HepG2 (cell line): ENCODE results near the gene RHOBTB1. TPM values are rescaled to one million over a fixed set of nuclear protein-coding genes. Genes with fewer than 3 reads are reported as not detected.
A peak's percentile ranks its signal among the peaks of the same experiment; 100 is the strongest.

Experiments
- ATAC-seq: fragments of 200-7000 bp; cut with Tn5 transposase; 3 replicates; pipeline ENCODE4 v1.9.1; 2020; ENCODE audit warnings: mild to moderate bottlenecking, moderate library complexity
- BruUV-seq: library from RNA; stranded (reverse); fragments of 400-500 nt; replicated peaks from 2 replicates; lab custom pipeline; 2021; lab: Mats Ljungman, UMichigan
- CTCF ChIA-PET: fragments of 300-600 bp; formaldehyde crosslinking; extraction: SDS; loops from one replicate; lab custom pipeline; 2021; ENCODE audit warnings: low total read pairs, inconsistent platforms, low intra/inter-chr PET ratio; lab: Yijun Ruan, JAX
- POLR2A ChIA-PET: fragments of 350-600 bp; sonication (Branson Sonifier 250); formaldehyde crosslinking; loops from one replicate; lab custom pipeline; 2020; ENCODE audit warnings: antibody characterized with exemption, inconsistent platforms; lab: Yijun Ruan, JAX
- DNase-seq: peaks from one replicate; pipeline ENCODE4 v3.0.0-alpha.2; 2015; ENCODE audit warnings: low spot score
- FAIRE-seq: peaks from 3 replicates; lab custom pipeline; 2011; peaks lifted over from hg19 to GRCh38; lab: Jason Lieb, UNC
- H2AFZ ChIP-seq: one replicate; pipeline ENCODE4 v1.6.1; 2011; ENCODE audit warnings: low read length, inconsistent platforms
- H3K27ac ChIP-seq: fragments of 300-600 bp; 3 replicates; pipeline ENCODE4 v1.8.0; 2011; ENCODE audit warnings: mixed run types, mild to moderate bottlenecking, mixed read lengths, low read length, inconsistent platforms; ENCODE audit not compliant: insufficient read depth; ENCODE audit errors: extremely low read length
- H3K27me3 ChIP-seq, 2 experiments: fragments of 200-600 bp in 1 of 2; 2 replicates in 1 of 2; 3 replicates in 1 of 2; pipeline versions ENCODE4 v1.6.0 to v1.8.0; 2011; ENCODE audit warnings: low read length in 2 of 2, mild to moderate bottlenecking in 2 of 2, moderate library complexity in 2 of 2, inconsistent platforms in 1 of 2; ENCODE audit not compliant: insufficient read depth in 2 of 2, control insufficient read depth in 1 of 2
- H3K36me3 ChIP-seq, 2 experiments: fragments of 200-600 bp in 1 of 2; replicated peaks in 1 of 2; 2 replicates in 1 of 2; 3 replicates in 1 of 2; pipeline versions ENCODE4 v1.5.1 to v1.8.0; 2011; ENCODE audit warnings: low read length in 2 of 2, inconsistent platforms in 1 of 2; ENCODE audit not compliant: insufficient read depth in 2 of 2, control insufficient read depth in 1 of 2
- H3K4me1 ChIP-seq: 2 replicates; pipeline ENCODE4 v1.5.1; 2012; ENCODE audit warnings: low read length, inconsistent platforms; ENCODE audit not compliant: insufficient read depth
- H3K4me2 ChIP-seq: 2 replicates; pipeline ENCODE4 v1.6.0; 2011; ENCODE audit warnings: low read depth, low read length, inconsistent platforms
- H3K4me3 ChIP-seq, 3 experiments: fragments of 200-600 bp in 1 of 3; sonication (generic), shearing (Covaris generic) in 1 of 3; replicated peaks in 1 of 3; 2 replicates each; pipeline ENCODE4 v1.5.1; 2011 to 2016; ENCODE audit warnings: low read length in 3 of 3, inconsistent platforms in 2 of 3, low read depth in 2 of 3, mild to moderate bottlenecking in 2 of 3, control low read depth in 1 of 3, mixed read lengths in 1 of 3; ENCODE audit not compliant: insufficient read depth in 1 of 3
- H3K79me2 ChIP-seq: one replicate; pipeline ENCODE4 v1.6.1; 2011; ENCODE audit warnings: low read length, inconsistent platforms; ENCODE audit not compliant: insufficient read depth
- H3K9ac ChIP-seq: 2 replicates; pipeline ENCODE4 v1.6.0; 2011; ENCODE audit warnings: mild to moderate bottlenecking, low read depth, low read length, inconsistent platforms; ENCODE audit not compliant: insufficient read depth
- H3K9me3 ChIP-seq: 2 replicates; pipeline ENCODE4 v1.5.1; 2012; ENCODE audit warnings: mild to moderate bottlenecking, low read length
- H4K20me1 ChIP-seq: 2 replicates; pipeline ENCODE4 v1.6.0; 2011; ENCODE audit warnings: inconsistent platforms, mild to moderate bottlenecking, low read length, moderate library complexity; ENCODE audit not compliant: insufficient read depth
- ATAD3A ChIP-seq: sonication (generic); formaldehyde crosslinking; IDR thresholded peaks from 2 replicates; pipeline ENCODE4 v1.4.0; 2020; ENCODE audit warnings: missing genetic modification reagents
- HOXA3 ChIP-seq: sonication (generic); formaldehyde crosslinking; IDR thresholded peaks from 2 replicates; pipeline ENCODE4 v1.5.0; 2020; ENCODE audit warnings: missing genetic modification reagents
- MAZ ChIP-seq, 2 experiments: sonication (generic) in 1 of 2; formaldehyde crosslinking in 1 of 2; IDR thresholded peaks; 2 replicates each; pipeline versions ENCODE4 v1.5.0 to v1.6.1; 2012 to 2020; ENCODE audit warnings: low read depth in 2 of 2, mild to moderate bottlenecking in 2 of 2, borderline replicate concordance in 1 of 2, improper control_type of control experiment in 1 of 2, low read length in 1 of 2, missing genetic modification reagents in 1 of 2, moderate library complexity in 1 of 2
- MBNL3 ChIP-seq: fragments of 250-450 bp; sonication (Bioruptor Pico); conservative IDR thresholded peaks from 2 replicates; pipeline ENCODE4 v1.8.0; 2022; ENCODE audit warnings: mild to moderate bottlenecking, inconsistent platforms
- MED1 ChIP-seq: sonication (generic); formaldehyde crosslinking; IDR thresholded peaks from 2 replicates; pipeline ENCODE4 v1.4.0; 2020; ENCODE audit warnings: missing genetic modification reagents
- ZFP90 ChIP-seq: sonication (generic); formaldehyde crosslinking; IDR thresholded peaks from 2 replicates; pipeline ENCODE4 v1.8.0; 2022; ENCODE audit warnings: missing genetic modification reagents, mild to moderate bottlenecking, inconsistent platforms, borderline replicate concordance
- ZNF30 ChIP-seq: sonication (generic); formaldehyde crosslinking; IDR thresholded peaks from 2 replicates; pipeline ENCODE4 v1.5.0; 2020; ENCODE audit warnings: mild to moderate bottlenecking, missing genetic modification reagents
- ZNF530 ChIP-seq: sonication (generic); formaldehyde crosslinking; IDR thresholded peaks from 2 replicates; pipeline ENCODE4 v1.5.0; 2020; ENCODE audit warnings: low read depth, mild to moderate bottlenecking, missing genetic modification reagents
- ZNF660 ChIP-seq: sonication (generic); formaldehyde crosslinking; IDR thresholded peaks from 2 replicates; pipeline ENCODE4 v1.5.1; 2020; ENCODE audit warnings: mild to moderate bottlenecking, low read depth, missing genetic modification reagents, borderline replicate concordance
- ZNF703 ChIP-seq: sonication (generic); formaldehyde crosslinking; IDR thresholded peaks from 2 replicates; pipeline ENCODE4 v1.5.1; 2020; ENCODE audit warnings: missing genetic modification reagents, mild to moderate bottlenecking, moderate library complexity, borderline replicate concordance
- ZSCAN20 ChIP-seq: sonication (generic); formaldehyde crosslinking; IDR thresholded peaks from 2 replicates; pipeline ENCODE4 v1.4.0; 2020; ENCODE audit warnings: missing genetic modification reagents, mild to moderate bottlenecking, borderline replicate concordance
- WGBS: methylation state at CpG from one replicate; pipeline ENCODE4 v1.1.6; 2017; ENCODE audit warnings: low lambda C conversion rate; 5-methylcytosine and 5-hydroxymethylcytosine counted together
- in situ Hi-C: cut with HindIII; loops from 2 replicates; pipeline ENCODE4 v1.10.0; 2017; ENCODE audit warnings: low pct_unique_long_range_greater_than_20kb; ENCODE audit not compliant: extremely low pct_ligation_motif_present
- intact Hi-C: fragments of 100-400 bp; cut with micrococcal nuclease; formaldehyde crosslinking; loops from one replicate; pipeline ENCODE4 v1.10.0; 2022; ENCODE audit not compliant: unreplicated experiment
- polyA plus RNA-seq, 8 experiments: library from polyadenylated mRNA; depleted of rRNA in 3 of 8; stranded (reverse) in 7 of 8; unstranded in 1 of 8; fragments of >200 nt; fragmentation: Illumina TruSeq in 4 of 8; extraction: Trizol in 4 of 8; gene quantifications; 2 replicates each; pipeline versions ENCODE4 v1.2.1 to v1.2.3, GENCODE V29; 2011 to 2016; ENCODE audit warnings: low read depth in 4 of 8, missing spikeins in 1 of 8, mixed read lengths in 1 of 8; ENCODE audit not compliant: insufficient read depth in 1 of 8
- total RNA-seq, 5 experiments: library from RNA; depleted of rRNA; stranded (reverse); fragments of >200 nt; fragmentation: Illumina TruSeq; extraction: Trizol; gene quantifications; 2 replicates each; pipeline ENCODE4 v1.2.3, GENCODE V29; 2016; ENCODE audit warnings: low read depth in 1 of 5
- TF ChIP-seq, protein P1 (sequence below): sonication (generic); formaldehyde crosslinking; IDR thresholded peaks from 2 replicates; pipeline ENCODE4 v1.8.0; 2022; ENCODE audit warnings: missing genetic modification reagents, mild to moderate bottlenecking, inconsistent platforms, borderline replicate concordance

Gene RHOBTB1
- total and polyA plus RNA-seq, 2 of the 13 experiments (the other 11 are each of a cell fraction or from before 2014, with no cell fraction given), result 18.8 to 59.5 TPM

DNA sequence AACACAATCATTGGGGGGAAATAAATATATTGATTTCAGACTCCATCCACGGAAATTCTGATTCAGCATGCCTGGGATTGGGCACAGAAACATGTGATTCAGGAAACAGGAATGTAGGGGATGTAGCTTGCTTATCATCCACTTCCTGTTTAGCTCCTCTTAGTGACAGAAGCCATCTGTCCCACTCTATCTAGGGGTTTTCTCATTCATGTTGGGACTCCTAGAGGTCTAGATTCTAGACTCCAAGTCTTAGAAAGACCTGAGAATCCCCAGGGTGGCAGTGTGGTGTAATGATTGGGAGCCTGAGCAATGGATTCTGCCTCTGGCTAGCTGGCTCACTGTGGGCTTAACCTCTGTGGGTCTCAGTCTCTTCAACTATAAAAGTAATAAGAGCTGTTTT is 97.8 kb downstream of the RHOBTB1 start:
- intact Hi-C loops, result no loop called here
- Histone ChIP-seq H3K27me3 (no peaks in the 10 kb centered on the region), H3K4me3 (no peak overlapping the region), H2AFZ (no peak overlapping the region), H3K36me3 (no peaks in the 10 kb centered on the region), H3K4me1 (no peaks in the 10 kb centered on the region), H3K4me2 (no peak overlapping the region), H3K79me2 (no peaks in the 10 kb centered on the region), H4K20me1 (no peaks in the 10 kb centered on the region), H3K9ac (no peak overlapping the region), H3K9me3 (no peaks in the 10 kb centered on the region), H3K27ac (no peak overlapping the region)
- DNase-seq, result peak; percentile 9
- no peak for FAIRE-seq
- CTCF ChIA-PET, result no interaction called here
- POLR2A ChIA-PET, result no interaction called here
- BruUV-seq, result no TSS peak
- in situ Hi-C loops, result no loop called here
- TF ChIP-seq MED1 (CRISPR knock-in tag), result no peak
- no peak for TF ChIP-seq ZFP90
- TF ChIP-seq HOXA3 (CRISPR knock-in tag), result no peak
- TF ChIP-seq ZNF703 (CRISPR knock-in tag), result no peak
- no peak for TF ChIP-seq MAZ (IDR thresholded peaks at IDR 0.05; ENCODE audit: borderline replicate concordance, low read depth, low read length)
- no peak for TF ChIP-seq MAZ (CRISPR knock-in tag; IDR thresholded peaks at IDR 0.05; ENCODE audit: low read depth)
- TF ChIP-seq, protein P1, sequence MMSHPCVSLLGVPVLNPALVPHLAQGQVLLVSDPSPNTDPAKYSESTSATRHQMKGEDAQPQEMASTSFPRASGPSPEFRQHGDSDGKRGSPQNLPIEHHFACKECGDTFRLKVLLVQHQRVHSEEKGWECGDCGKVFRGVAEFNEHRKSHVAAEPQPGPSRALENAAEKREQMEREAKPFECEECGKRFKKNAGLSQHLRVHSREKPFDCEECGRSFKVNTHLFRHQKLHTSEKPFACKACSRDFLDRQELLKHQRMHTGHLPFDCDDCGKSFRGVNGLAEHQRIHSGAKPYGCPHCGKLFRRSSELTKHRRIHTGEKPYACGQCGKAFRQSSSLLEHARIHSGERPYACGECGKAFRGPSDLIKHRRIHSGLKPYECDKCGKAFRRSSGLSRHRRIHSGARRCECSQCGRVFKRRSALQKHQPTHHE (CRISPR knock-in tag), result no peak
- no peak for TF ChIP-seq ZNF530 (CRISPR knock-in tag)
- no peak for TF ChIP-seq ZSCAN20 (CRISPR knock-in tag)
- no peak for TF ChIP-seq ZNF660 (CRISPR knock-in tag)
- TF ChIP-seq ATAD3A (CRISPR knock-in tag), result no peak
- no peak for TF ChIP-seq ZNF30 (CRISPR knock-in tag)
- TF ChIP-seq MBNL3 (CRISPR knock-in tag), result no peak
- 0% methylated on average over 1 of the region's 1 CpG for WGBS
- ATAC-seq, result no peak
